Lower leg skin (tissue), 4 donors: ENCODE results near the gene B3GNT9. TPM values are rescaled to one million over a fixed set of nuclear protein-coding genes. Genes with fewer than 3 reads are reported as not detected.
A peak's percentile ranks its signal among the peaks of the same experiment; 100 is the strongest.

Source experiments
- DNase-seq, 2 donors: peaks; one replicate each; pipeline ENCODE4 v3.0.0-alpha.2; 2019; ENCODE audit warnings: low spot score in 2 of 2
- H3K4me3 ChIP-seq: fragments of 200-600 bp; sonication (generic); 2 replicates; pipeline ENCODE4 v1.5.1; 2017; ENCODE audit warnings: mild to moderate bottlenecking, low read depth; ENCODE audit not compliant: poor library complexity, severe bottlenecking
- POLR2A ChIP-seq, 2 donors: fragments of 450-650 bp; IDR thresholded peaks; one replicate each; pipeline ENCODE4 v1.6.1; 2016 to 2017; ENCODE audit warnings: antibody characterized with exemption in 2 of 2, mild to moderate bottlenecking in 1 of 2, moderate library complexity in 1 of 2
- WGBS, 2 donors: methylation state at CpG; one replicate each; pipeline ENCODE4 v1.1.5; 2018; 5-methylcytosine and 5-hydroxymethylcytosine counted together
- intact Hi-C: fragments of 100-400 bp; cut with DNase I; formaldehyde crosslinking; loops from one replicate; pipeline ENCODE4 v1.15.0; 2023; ENCODE audit warnings: low total_unique reads
- total RNA-seq, 4 donors: library from RNA; depleted of rRNA; stranded (reverse); fragments of >200 nt; gene quantifications; one replicate each; pipeline ENCODE4 v1.1.0, GENCODE V29; 2016
- TF ChIP-seq, protein P1 (sequence below), 3 donors: fragments of 450-650 bp; IDR thresholded peaks; one replicate each; pipeline ENCODE4 v1.5.1; 2016; ENCODE audit warnings: antibody characterized with exemption in 3 of 3, mild to moderate bottlenecking in 3 of 3, moderate library complexity in 2 of 3

B3GNT9 gene
- total RNA-seq, 4 donors from 2014 or later: 10.3 to 18.0 (median 13.3) TPM

DNA sequence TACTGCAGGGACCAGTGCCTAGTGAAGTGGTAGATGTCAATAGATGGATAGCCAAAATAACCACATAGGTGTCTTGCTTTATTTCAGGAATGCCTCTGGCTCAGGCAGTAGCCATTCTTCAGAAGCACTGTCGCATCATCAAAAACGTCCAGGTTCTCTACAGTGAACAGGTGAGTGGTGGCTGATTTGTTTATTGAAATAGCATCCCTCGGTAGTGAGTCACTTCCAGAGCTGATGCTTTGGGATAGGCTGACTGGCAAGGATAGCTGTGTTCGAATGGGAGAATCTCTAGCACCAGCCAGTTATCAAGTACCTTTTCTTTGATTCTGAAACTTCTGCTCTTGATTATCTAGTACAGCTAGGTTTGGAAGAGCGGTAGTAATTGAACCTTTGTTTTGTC lies 30.8 kb downstream of the B3GNT9 start:
- intact Hi-C loops: no loop called here
- DNase-seq: no peak
- TF ChIP-seq, protein P1, sequence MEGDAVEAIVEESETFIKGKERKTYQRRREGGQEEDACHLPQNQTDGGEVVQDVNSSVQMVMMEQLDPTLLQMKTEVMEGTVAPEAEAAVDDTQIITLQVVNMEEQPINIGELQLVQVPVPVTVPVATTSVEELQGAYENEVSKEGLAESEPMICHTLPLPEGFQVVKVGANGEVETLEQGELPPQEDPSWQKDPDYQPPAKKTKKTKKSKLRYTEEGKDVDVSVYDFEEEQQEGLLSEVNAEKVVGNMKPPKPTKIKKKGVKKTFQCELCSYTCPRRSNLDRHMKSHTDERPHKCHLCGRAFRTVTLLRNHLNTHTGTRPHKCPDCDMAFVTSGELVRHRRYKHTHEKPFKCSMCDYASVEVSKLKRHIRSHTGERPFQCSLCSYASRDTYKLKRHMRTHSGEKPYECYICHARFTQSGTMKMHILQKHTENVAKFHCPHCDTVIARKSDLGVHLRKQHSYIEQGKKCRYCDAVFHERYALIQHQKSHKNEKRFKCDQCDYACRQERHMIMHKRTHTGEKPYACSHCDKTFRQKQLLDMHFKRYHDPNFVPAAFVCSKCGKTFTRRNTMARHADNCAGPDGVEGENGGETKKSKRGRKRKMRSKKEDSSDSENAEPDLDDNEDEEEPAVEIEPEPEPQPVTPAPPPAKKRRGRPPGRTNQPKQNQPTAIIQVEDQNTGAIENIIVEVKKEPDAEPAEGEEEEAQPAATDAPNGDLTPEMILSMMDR (IDR thresholded peaks at IDR 0.05): no peak
- TF ChIP-seq POLR2A (IDR thresholded peaks at IDR 0.05): no peak
- H3K4me3 ChIP-seq: no peak overlapping the region
- 71 to 73% methylated on average over 5 of the region's 5 CpGs for WGBS, 2 donors

DNA sequence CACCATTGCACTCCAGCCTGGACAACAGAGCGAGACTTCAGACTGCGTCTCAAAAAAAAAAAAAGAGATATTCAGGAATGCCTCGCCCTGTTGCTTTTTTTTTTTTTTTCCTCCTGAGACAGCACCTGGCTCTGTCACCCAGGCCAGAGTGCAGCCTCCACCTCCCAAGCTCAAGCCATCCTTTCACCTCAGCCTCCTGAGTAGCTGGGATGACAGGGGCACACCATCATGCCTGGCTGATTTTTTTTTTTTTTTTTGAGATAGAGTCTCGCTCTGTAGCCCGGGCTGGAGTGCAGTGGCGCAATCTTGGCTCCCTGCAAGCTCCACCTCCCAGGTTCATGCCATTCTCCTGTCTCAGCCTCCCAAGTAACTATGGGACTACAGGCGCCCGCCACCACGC lies 33.1 kb downstream of the B3GNT9 start:
- no peak for DNase-seq
- intact Hi-C loops: no loop called here
- no peak for TF ChIP-seq POLR2A (IDR thresholded peaks at IDR 0.05)
- TF ChIP-seq, protein P1 (IDR thresholded peaks at IDR 0.05): no peak
- WGBS, 2 donors: 93 to 97% methylated on average over 9 of the region's 9 CpGs
- H3K4me3 ChIP-seq: no peak overlapping the region

DNA sequence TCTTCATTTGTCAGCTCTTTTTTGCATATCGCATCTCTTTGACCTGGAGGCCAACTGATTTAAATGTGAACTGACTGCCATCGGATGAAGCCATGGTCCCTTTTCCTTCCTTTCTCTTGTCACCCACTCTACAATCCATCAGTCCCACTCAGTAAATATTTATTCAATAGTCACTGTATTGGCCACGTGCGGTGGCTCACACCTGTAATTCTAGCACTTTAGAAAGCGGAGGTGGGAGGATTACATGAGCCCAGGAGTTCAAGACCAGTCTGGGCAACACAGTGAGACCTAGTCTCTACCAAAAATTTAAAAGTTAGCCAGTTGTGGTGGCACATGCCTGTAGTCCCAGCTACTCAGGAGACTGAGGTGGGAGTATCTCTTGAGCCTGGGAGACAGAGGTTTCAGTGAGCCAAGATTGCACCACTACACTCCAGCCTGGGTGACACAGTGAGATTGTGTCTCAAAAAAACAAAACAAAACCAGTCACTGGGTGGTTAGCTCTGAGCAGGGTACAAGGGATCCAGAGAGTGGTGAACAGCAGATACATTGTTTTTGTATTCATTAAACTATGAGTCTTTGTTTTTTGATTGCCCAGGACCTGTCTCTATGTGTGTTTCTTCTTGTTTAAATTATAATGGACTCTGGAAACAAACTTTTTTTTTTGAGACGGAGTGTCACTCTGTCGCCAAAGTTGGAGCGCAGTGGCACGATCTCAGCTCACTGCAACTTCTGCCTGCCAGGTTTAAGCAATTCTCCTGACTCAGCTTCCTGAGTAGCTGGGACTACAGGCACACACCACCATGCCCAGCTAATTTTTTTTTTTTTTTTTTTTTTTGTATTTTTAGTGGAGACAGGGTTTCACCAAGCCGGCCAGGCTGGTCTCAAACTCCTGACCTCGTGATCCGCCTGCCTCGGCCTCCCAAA lies 34.1 kb downstream of the B3GNT9 start:
- H3K4me3 ChIP-seq: no peak overlapping the region
- WGBS, 2 donors: 55 to 75% methylated on average over 13 of the region's 13 CpGs
- intact Hi-C loops: no loop called here
- TF ChIP-seq, protein P1 (IDR thresholded peaks at IDR 0.05): no peak
- no peak for TF ChIP-seq POLR2A (IDR thresholded peaks at IDR 0.05)
- peak in 1 of 2 donors; percentile 29 for DNase-seq

DNA sequence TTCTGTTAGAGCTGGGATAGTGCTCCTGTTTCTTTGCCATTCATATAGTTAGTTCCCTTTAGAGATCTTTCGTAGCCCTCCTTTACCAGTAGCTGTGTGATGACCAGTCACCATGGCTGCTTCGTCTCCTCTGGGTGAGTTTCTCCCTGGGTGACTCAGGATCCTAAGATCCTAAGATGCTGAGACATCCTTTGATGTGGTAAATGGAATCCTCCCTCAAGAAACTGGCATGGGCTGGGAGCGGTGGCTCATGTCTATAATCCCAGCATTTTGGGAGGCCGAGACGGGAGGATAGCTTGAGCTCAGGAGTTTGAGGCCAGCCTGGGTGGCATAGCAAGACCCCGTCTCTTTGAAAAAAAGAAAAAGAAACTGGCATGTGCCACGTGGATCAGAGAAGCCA lies 35.2 kb downstream of the B3GNT9 start:
- WGBS, 2 donors: 74 to 87% methylated on average over 7 of the region's 7 CpGs
- peak in 1 of 2 donors; percentile 73 for DNase-seq
- TF ChIP-seq, protein P1 (IDR thresholded peaks at IDR 0.05): no peak
- no peak for TF ChIP-seq POLR2A (IDR thresholded peaks at IDR 0.05)
- intact Hi-C loops: no loop called here
- H3K4me3 ChIP-seq: no peak overlapping the region

DNA sequence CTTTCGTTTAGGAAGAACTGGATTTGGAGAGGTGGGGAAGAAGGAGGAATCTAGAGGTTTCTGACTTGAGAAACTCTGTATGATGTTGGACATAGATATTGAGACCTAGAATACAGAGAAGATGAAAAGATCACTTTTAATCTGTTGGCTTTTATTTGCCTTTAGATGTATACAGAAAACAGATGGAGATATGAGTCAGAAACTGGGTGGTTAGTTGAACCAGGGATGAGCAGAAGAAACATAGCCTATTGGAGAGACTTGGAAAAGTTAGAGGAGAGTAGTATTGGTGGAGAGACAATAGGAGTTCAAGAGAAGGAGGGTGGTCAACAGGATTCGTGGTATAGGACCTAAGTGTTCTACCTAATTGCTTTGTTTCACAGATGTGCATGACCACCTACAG lies 36.0 kb downstream of the B3GNT9 start:
- 83 to 92% methylated on average over 2 of the region's 2 CpGs for WGBS, 2 donors
- intact Hi-C loops: no loop called here

More for the DNA sequence above, 36.0 kb downstream of the B3GNT9 start:
- DNase-seq: peak in 1 of 2 donors; percentile 20
- no peak overlapping the region for H3K4me3 ChIP-seq
- TF ChIP-seq, protein P1 (IDR thresholded peaks at IDR 0.05): no peak
- TF ChIP-seq POLR2A (IDR thresholded peaks at IDR 0.05): no peak
